C4-2B (cell line): ENCODE measurements around the gene UNC119.

Experiments used
- ZFX ChIP-seq: fragments of 450-650 bp; IDR thresholded peaks from 2 replicates; pipeline ENCODE4 v1.6.1; 2017
- TF ChIP-seq, protein P1 (sequence below): fragments of 450-650 bp; conservative IDR thresholded peaks from 2 replicates; pipeline ENCODE4 v1.5.1; 2017; ENCODE audit warnings: mild to moderate bottlenecking

DNA sequence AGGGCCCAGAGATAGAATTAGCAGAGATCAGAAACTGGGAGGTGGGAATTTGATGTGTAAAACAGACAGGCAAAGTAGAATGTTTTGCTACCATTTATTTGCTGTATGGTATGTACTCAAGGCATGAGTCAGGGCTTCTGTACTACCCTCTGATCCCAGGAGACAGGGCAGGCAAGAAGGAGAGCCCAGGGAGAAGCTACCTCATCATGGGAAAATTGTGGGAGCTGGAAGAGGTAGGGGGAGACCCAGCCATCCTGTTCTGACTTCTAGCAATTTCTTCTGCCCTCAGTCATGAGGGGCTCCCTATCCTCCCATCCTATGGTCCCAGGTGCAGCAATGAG lies 20.6 kb upstream of the UNC119 start:
- TF ChIP-seq, protein P1, sequence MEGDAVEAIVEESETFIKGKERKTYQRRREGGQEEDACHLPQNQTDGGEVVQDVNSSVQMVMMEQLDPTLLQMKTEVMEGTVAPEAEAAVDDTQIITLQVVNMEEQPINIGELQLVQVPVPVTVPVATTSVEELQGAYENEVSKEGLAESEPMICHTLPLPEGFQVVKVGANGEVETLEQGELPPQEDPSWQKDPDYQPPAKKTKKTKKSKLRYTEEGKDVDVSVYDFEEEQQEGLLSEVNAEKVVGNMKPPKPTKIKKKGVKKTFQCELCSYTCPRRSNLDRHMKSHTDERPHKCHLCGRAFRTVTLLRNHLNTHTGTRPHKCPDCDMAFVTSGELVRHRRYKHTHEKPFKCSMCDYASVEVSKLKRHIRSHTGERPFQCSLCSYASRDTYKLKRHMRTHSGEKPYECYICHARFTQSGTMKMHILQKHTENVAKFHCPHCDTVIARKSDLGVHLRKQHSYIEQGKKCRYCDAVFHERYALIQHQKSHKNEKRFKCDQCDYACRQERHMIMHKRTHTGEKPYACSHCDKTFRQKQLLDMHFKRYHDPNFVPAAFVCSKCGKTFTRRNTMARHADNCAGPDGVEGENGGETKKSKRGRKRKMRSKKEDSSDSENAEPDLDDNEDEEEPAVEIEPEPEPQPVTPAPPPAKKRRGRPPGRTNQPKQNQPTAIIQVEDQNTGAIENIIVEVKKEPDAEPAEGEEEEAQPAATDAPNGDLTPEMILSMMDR = no peak
- TF ChIP-seq ZFX = no peak
